GM18498 (cell line): ENCODE data around the gene NOL4L.

ENCODE experiments used
- ATAC-seq: cut with Tn5 transposase; IDR thresholded peaks from one replicate; pipeline ENCODE4 v1.9.1; 2021; ENCODE audit warnings: mild to moderate bottlenecking, moderate library complexity; ENCODE audit not compliant: unreplicated experiment

NOL4L gene

DNA sequence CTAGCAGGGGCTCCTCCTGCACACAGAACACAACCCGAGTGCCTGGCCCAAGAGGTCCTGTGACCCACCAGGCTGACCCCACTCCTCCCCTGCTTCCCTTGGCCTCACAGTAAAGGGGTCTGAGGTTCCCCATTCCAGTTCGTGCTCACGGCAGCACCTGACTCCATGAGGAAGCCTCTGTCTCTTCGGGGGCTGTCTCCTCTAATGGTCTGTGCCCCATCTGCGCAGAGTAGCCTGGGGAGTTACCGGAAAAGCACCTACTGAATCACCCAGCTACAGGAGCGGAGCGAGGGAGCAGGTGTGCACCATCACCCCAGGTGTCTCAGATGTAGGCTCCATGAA, 133.8 kb downstream of the NOL4L start:
- no peak for ATAC-seq

- ATAC-seq: no peak
Observed at GRCh38 chr20:32450484-32451061, 134.6 kb downstream of the NOL4L start.

GRCh38 chr20:32449890-32450401, 135.2 kb downstream of the NOL4L start:
- ATAC-seq: no peak

DNA sequence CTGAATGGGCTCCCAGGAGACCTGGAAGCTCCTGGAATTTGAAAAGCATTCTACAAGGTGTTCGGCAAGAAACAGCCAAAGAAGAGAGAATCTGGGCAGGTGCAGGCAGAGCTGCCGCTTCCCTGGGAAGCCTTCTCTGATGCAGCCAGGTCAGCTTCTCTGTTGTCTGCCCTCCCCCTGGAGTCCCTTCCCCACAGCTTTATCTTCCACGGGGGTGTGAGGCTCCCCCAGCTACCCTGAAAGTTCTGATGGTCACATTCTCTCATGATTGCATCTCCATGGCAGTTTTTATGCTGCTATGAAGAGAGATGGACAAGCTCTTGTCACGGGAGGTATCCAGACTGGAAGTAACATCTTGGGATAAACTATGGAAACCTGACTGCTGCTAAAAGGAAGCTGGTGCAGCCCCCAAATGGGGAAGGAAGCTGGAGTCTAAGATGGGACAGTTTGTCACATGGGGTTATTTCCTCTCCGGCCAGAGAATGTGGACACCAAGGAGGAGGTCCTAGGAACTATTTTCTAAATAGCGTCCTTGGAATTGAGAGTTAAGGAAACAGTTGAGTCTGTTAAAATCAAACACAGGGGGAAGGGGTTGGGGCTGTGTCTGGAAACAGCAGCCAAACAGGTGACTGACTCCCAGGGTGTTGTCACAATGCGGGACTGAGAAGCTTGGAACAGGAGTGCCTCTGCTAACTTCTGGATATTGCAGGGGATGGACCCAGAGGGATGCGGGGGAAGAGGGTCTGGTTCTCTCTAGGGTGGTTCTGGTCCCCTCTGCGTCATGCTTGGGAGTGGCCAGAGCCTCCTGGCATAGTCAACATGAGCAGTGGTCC, 135.9 kb downstream of the NOL4L start:
- no peak for ATAC-seq

DNA sequence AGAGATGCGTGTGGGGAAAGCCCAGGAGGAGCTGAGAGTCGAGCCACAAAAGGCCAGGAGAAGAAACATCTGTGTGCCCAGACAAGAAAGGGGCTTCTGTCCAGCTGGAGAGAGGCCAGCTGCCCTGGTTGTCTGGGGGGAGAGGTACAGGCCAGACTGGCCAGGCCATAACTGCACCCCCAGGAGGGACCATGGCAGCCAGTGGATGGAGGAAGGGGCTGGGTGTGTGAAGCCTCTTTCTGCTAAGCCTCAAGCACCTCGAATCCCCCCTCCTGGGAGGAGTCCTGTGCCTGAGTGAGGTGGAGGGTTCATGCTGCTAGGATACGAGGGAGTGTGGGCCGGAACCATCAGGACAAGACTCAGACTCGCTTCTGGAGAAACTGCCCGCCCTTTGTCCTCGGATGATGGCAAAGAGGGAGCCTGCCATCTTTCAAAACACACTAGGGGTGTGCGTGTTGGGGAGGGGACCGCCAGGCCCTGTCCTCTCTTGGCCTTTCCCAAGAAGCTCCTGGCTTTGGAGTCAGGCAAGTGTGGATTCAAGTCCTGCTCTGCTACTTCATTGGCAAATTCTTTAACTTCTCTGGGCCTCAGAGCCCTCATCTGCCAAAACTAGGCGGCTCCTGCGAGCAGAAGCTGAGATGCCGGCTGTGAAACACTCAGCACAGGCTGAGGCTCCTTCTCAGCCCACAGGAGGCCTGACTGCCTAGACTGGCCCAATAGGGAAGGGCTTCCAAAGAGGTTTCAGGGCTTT, 136.7 kb downstream of the NOL4L start:
- ATAC-seq: no peak

- no peak for ATAC-seq
Observed at GRCh38 chr20:32447136-32448027, 137.8 kb downstream of the NOL4L start.

- ATAC-seq: no peak
Observed at GRCh38 chr20:32446301-32447100, 138.6 kb downstream of the NOL4L start.

GRCh38 chr20:32445539-32446273, 139.4 kb downstream of the NOL4L start:
- no peak for ATAC-seq

GRCh38 chr20:32444474-32445220, 140.5 kb downstream of the NOL4L start:
- ATAC-seq: no peak

DNA sequence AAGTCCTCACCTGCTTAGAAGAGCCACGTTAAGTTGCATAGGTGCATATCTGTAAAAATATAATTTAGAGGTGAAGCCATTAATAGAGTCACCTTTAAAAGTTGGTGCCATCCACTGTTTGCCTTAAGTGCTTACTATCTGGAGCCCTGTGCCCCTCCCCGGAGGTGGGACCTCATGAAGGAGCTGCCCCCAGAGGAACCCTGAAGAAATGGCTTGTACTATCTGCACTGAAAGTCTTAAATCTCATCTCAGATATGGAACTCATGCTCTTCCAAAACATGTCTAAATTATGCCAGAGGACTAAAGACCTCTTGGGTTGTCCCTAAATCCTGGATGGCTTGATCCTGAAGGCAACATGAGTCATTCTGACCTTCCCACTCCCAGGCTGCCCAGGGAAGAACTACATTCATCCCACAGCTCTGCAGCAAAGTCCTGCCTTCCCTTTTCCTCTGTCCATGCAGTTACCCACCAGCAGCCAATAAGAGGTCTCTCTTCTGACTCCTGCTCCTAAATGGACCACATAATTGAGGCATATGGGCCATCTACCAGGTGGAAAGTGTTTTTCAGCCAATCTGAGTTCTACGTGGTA, 141.7 kb downstream of the NOL4L start:
- ATAC-seq: no peak

- no peak for ATAC-seq
Observed at GRCh38 chr20:32442630-32443373, 142.3 kb downstream of the NOL4L start.

GRCh38 chr20:32441638-32442037, 143.5 kb downstream of the NOL4L start:
- no peak for ATAC-seq

DNA sequence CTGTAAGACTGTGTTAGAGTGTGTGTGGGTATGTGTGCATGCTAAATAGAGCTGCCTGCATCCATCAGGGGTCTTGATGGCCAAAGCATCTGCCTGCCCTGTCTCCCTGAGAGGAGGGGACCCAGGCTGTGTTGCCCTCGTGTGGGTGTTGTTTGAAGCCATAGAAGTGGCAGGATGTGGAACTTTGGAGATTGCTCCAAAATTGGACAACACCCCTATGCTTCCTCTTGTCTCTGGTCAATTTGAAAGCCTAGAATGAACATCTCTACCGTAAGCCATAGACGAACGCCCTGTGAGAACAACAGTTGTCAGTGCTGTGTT, 144.4 kb downstream of the NOL4L start:
- no peak for ATAC-seq

DNA sequence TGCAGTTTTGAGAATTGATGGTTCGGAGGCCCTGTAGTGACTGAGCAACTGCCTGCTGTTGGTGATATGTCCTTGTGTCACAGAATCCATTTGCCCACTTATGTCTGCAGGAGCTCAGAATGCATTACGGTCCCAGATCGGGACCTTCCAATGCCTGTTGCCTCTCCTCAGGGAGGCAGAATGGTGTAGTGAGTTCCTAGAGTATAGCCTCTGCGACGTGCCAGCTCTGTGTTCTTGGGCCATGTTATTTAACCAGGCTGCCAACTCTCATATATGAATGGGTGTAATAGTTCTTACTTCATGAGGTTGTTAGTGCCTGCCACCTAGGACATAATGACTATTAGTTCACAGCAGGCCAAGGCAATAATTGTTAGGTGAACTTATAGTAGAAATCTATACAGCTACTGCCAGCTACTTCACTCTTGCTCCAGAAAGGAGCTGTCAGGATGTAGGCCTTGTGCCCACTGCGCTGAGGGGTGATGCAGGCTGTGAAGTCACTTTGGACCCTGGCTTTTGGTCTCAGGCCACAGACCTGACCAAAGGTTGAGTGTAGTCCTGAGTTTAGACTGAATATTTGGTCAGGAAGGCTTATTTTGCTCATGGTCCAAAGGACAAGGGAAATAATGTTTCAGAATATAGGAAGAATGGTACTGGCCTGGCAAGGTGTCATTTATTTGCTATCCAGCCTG, 144.9 kb downstream of the NOL4L start:
- no peak for ATAC-seq

GRCh38 chr20:32439132-32439829, 145.9 kb downstream of the NOL4L start:
- no peak for ATAC-seq

DNA sequence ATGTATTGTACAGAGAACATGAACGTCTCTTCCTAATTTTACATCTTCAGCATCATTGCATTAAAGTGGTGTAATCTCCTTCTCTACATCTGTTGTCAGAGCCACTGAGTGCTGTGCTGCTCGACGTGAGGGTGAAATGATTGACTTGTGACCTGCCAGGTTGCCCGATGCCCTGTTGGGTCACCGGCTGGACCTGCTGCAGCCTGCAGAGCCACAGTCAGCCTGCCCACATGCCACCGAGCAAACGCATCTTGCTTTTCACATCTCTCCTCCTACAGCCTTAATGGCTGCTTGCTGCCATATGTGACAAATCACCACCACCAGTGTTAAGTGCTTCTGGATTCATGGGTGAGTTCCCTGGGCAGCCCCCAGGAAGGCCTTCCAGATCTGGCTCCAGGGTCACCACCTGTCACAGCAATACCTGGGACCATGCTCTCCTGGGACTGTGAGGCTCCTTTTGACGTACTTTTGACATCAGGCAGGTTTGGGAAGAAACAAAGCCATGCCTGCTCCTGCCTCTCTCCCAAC, 146.7 kb downstream of the NOL4L start:
- no peak for ATAC-seq
